ENCODE measurements around the gene HOXC12. TPM values are rescaled to one million over a fixed set of nuclear protein-coding genes. Genes with fewer than 3 reads are reported as not detected.

The HOXC12 gene
- total and polyA plus RNA-seq, 2 of the 8 experiments (the other 6 are each of a cell fraction or from before 2014, with no cell fraction given), result not detected

- no peak overlapping the region for H3K14ac ChIP-seq (ENCODE audit: insufficient read length)
- no peak overlapping the region for H3K56ac ChIP-seq (replicated peaks; ENCODE audit: insufficient read length, low read depth, low read length)
- H2BK20ac ChIP-seq (ENCODE audit: low read length), result no peak overlapping the region
- peaks cover 0 to 8% (median 0%) of the 10 kb centered on the region in 4 experiments; a peak in 2 of 8 replicates for H3K36me3 ChIP-seq (ENCODE audit: control insufficient read depth in 2 of 4, insufficient read depth in 4 of 4, low read length in 3 of 4)
- no peak overlapping the region for H2BK12ac ChIP-seq (ENCODE audit: low read depth, low read length)
- no peak overlapping the region for H2BK120ac ChIP-seq (replicated peaks; ENCODE audit: low read depth, low read length)
- no peak overlapping the region for H3K18ac ChIP-seq (ENCODE audit: extremely low read depth, low read length)
- H3K9ac ChIP-seq (replicated peaks in 1 of 4; ENCODE audit: extremely low read depth in 1 of 4, low read depth in 3 of 4, low read length in 3 of 4), result no peak overlapping the region
- H3K23me2 ChIP-seq (ENCODE audit: low read depth, low read length), result no peaks in the 10 kb centered on the region
- no peak overlapping the region for H3K4ac ChIP-seq (replicated peaks; ENCODE audit: insufficient read length, low read depth, low read length)
- ChIA-PET CTCF (ENCODE audit: partially characterized antibody) (interaction anchor here (0.6 to 2.3 kb wide), 3 partner anchors 69 to 244 kb away, joined by 3 to 8 read pairs (median 3); no protein-coding TSS in a partner anchor), POLR2A (ENCODE audit: partially characterized antibody) (interaction anchor here (0.9 to 1.6 kb wide), 3 partner anchors 12 to 88 kb away, joined by 3 read pairs; partner anchors contain the start of gene HOXC13)
- H3K4me2 ChIP-seq (ENCODE audit: insufficient read depth in 1 of 2, low read depth in 2 of 2, low read length in 2 of 2), result no peak overlapping the region
- H3K4me1 ChIP-seq (replicated peaks in 1 of 4; ENCODE audit: control insufficient read depth in 3 of 4, insufficient read depth in 4 of 4, low read length in 3 of 4), result peaks cover 0 to 4% (median 2%) of the 10 kb centered on the region in 4 experiments; a peak in 3 of 7 replicates
- no peak overlapping the region for H3K27ac ChIP-seq (ENCODE audit: low read depth, low read length)
- FAIRE-seq (no peak), DNase-seq (ENCODE audit: low read depth in 1 of 2, low spot score in 2 of 2) (peak in 1 of 2 experiments; percentile 56)
- H4K5ac ChIP-seq (ENCODE audit: insufficient read length, low read depth, low read length), result no peak overlapping the region
- 0 out of 2 replicates have a peak overlapping the region, but pooled peaks have one; percentile 46 for H2BK15ac ChIP-seq (ENCODE audit: low read length)
- H2AFZ ChIP-seq (ENCODE audit: low read length), result no peak overlapping the region
- 0 out of 2 replicates have a peak overlapping the region, but pooled peaks have one; percentile 16 for H2AK5ac ChIP-seq (ENCODE audit: low read depth, low read length)
- WGBS, 2 experiments (ENCODE audit: extremely low coverage in 1 of 2, insufficient coverage in 1 of 2, insufficient read length in 1 of 2, insufficient replicate concordance in 2 of 2, low coverage in 1 of 2, low lambda C conversion rate in 2 of 2, missing lambda C conversion rate in 1 of 2), result 12% methylated on average over 38 of the region's 38 CpGs; no CpG with 5 or more reads in 1 of the 2 experiments
- no peak overlapping the region for H4K91ac ChIP-seq (replicated peaks; ENCODE audit: insufficient read length, low read length)
- peaks cover 29 to 48% of the 10 kb centered on the region in 2 experiments for H4K20me1 ChIP-seq (replicated peaks in 1 of 2; ENCODE audit: control insufficient read depth in 1 of 2, insufficient read depth in 2 of 2, low read length in 2 of 2)
- H3K27me3 ChIP-seq (replicated peaks in 1 of 4; ENCODE audit: control insufficient read depth in 3 of 4, extremely low read depth in 1 of 4, insufficient read depth in 3 of 4, low read length in 3 of 4), result peaks cover 99 to 100% (median 100%) of the 10 kb centered on the region in 4 experiments
- H4K8ac ChIP-seq (ENCODE audit: extremely low read depth, insufficient read depth, low read length), result no peak overlapping the region
- no peaks in the 10 kb centered on the region for H3K79me1 ChIP-seq (ENCODE audit: low read depth, low read length)
- H3K79me2 ChIP-seq (ENCODE audit: control insufficient read depth in 1 of 2, insufficient read depth in 2 of 2, low read length in 2 of 2), result no peaks in the 10 kb centered on the region
- no peak overlapping the region for H2BK5ac ChIP-seq (ENCODE audit: low read depth, low read length)
- no peaks in the 10 kb centered on the region for H3K9me3 ChIP-seq (ENCODE audit: insufficient read depth in 2 of 2, low read depth in 1 of 2, low read length in 1 of 2)
- no peak overlapping the region for H3K23ac ChIP-seq (ENCODE audit: insufficient read length)
- H3K4me3 ChIP-seq (ENCODE audit: extremely low read depth in 1 of 4, insufficient read depth in 2 of 4, low read depth in 3 of 4, low read length in 4 of 4), result no peak overlapping the region
- TF ChIP-seq EZH2 (IDR thresholded peaks at IDR 0.05; ENCODE audit: low read depth, low read length, severe bottlenecking) (peak; percentile 90), FOSL1 (IDR thresholded peaks at IDR 0.05; ENCODE audit: insufficient read depth, low read depth, low read length) (no peak), MAX (IDR thresholded peaks at IDR 0.05) (no peak), ATF2 (IDR thresholded peaks at IDR 0.05; ENCODE audit: low read length) (no peak), SIN3A (conservative IDR thresholded peaks at IDR 0.05 in 1 of 2, IDR thresholded peaks at IDR 0.05 in 1 of 2; ENCODE audit: low read depth in 1 of 2, low read length in 2 of 2) (no peak), USF2 (IDR thresholded peaks at IDR 0.05; ENCODE audit: low read length) (no peak), NRF1 (IDR thresholded peaks at IDR 0.05; ENCODE audit: low read depth, low read length) (no peak)
These were observed 9.0 kb downstream of the HOXC12 start for GRCh38 chr12:53963434-53964314.

Data from H1 (cell line).